T-helper 1 cell treated with Interleukin-12 subunit alpha and Interleukin-12 subunit beta and Interleukin-4 antibody, amounts not matched to agents 30 ng/mL and 1 ng/mL, for 36 hours (primary cell): ENCODE measurements around the gene L3MBTL3. TPM values are rescaled to one million over a fixed set of nuclear protein-coding genes. Genes with fewer than 3 reads are reported as not detected.
"Not testable (repeated sequence)": the region's sequence is repeated elsewhere in the genome, so short reads cannot be mapped to it uniquely, and the experiment has no call there.

Experiments
- intact Hi-C: fragments of 100-400 bp; cut with micrococcal nuclease; formaldehyde crosslinking; loops from one replicate; pipeline ENCODE4 v1.15.1; 2024
- total RNA-seq: library from RNA; stranded (reverse); gene quantifications from 2 replicates; pipeline ENCODE4 v1.2.3, GENCODE V29; 2022

Gene L3MBTL3
- total RNA-seq, 1 donor from 2014 or later, result 15.5 TPM

- intact Hi-C loops, result loop anchor here (10.0 kb wide), 1 partner anchor 774 kb away; no protein-coding TSS in a partner anchor
Measured at GRCh38 chr6:130070792-130071191, 52.4 kb downstream of the L3MBTL3 start.

GRCh38 chr6:130075879-130076460, 57.6 kb downstream of the L3MBTL3 start:
- intact Hi-C loops, result loop anchor here (1.0 to 10.0 kb wide), 5 partner anchors 57 to 769 kb away; partner anchors contain the start of gene SAMD3

GRCh38 chr6:130076512-130076911, 58.1 kb downstream of the L3MBTL3 start:
- intact Hi-C loops, result loop anchor here (1.0 to 10.0 kb wide), 5 partner anchors 56 to 768 kb away; partner anchors contain the start of gene SAMD3

- intact Hi-C loops, result no loop called here
Measured at GRCh38 chr6:130090796-130091195, 72.4 kb downstream of the L3MBTL3 start.

GRCh38 chr6:130093546-130093945, 75.2 kb downstream of the L3MBTL3 start:
- intact Hi-C loops, result no loop called here

GRCh38 chr6:130098317-130098716, 79.9 kb downstream of the L3MBTL3 start:
- intact Hi-C loops, result no loop called here

- intact Hi-C loops, result no loop called here
Measured at GRCh38 chr6:130099119-130099518, 80.7 kb downstream of the L3MBTL3 start.

GRCh38 chr6:130105996-130106704, 87.8 kb downstream of the L3MBTL3 start:
- intact Hi-C loops, result no loop called here

- intact Hi-C loops, result no loop called here
Measured at GRCh38 chr6:130107710-130108109, 89.3 kb downstream of the L3MBTL3 start.

- intact Hi-C loops, result no loop called here
Measured at GRCh38 chr6:130111031-130111430, 92.7 kb downstream of the L3MBTL3 start.

- intact Hi-C loops, result no loop called here
Measured at GRCh38 chr6:130113201-130113710, 94.9 kb downstream of the L3MBTL3 start.

GRCh38 chr6:130115036-130115435, 96.7 kb downstream of the L3MBTL3 start:
- intact Hi-C loops, result no loop called here

- intact Hi-C loops, result no loop called here
Measured at GRCh38 chr6:130116273-130116672, 97.9 kb downstream of the L3MBTL3 start.

GRCh38 chr6:130117187-130117701, 98.9 kb downstream of the L3MBTL3 start:
- intact Hi-C loops, result not testable (repeated sequence)

GRCh38 chr6:130118236-130118635, 99.9 kb downstream of the L3MBTL3 start:
- intact Hi-C loops, result no loop called here

GRCh38 chr6:130119211-130119610, 100.8 kb downstream of the L3MBTL3 start:
- intact Hi-C loops, result no loop called here

GRCh38 chr6:130120731-130121130, 102.3 kb downstream of the L3MBTL3 start:
- intact Hi-C loops, result loop anchor here (1.0 kb wide), 1 partner anchor 11 kb away; no protein-coding TSS in a partner anchor

GRCh38 chr6:130122243-130122642, 103.9 kb downstream of the L3MBTL3 start:
- intact Hi-C loops, result no loop called here

GRCh38 chr6:130127195-130127594, 108.8 kb downstream of the L3MBTL3 start:
- intact Hi-C loops, result no loop called here

- intact Hi-C loops, result no loop called here
Measured at GRCh38 chr6:130128326-130128725, 109.9 kb downstream of the L3MBTL3 start.

GRCh38 chr6:130129762-130130246, 111.4 kb downstream of the L3MBTL3 start:
- intact Hi-C loops, result loop anchor here (5.0 kb wide), 5 partner anchors 252 to 1497 kb away; partner anchors contain the start of gene MED23

- intact Hi-C loops, result loop anchor here (1.0 to 5.0 kb wide), 16 partner anchors 10 to 1495 kb away; partner anchors contain the start of gene MED23
Measured at GRCh38 chr6:130132286-130132701, 113.9 kb downstream of the L3MBTL3 start.
